GM18526 (cell line): Measurements from ENCODE around the gene SOX15.

Source experiments
- POLR2A ChIP-seq: IDR thresholded peaks from 3 replicates; pipeline ENCODE4 v1.6.1; 2011; ENCODE audit not compliant: insufficient read length; ENCODE audit errors: extremely low read depth

SOX15 gene

GRCh38 chr17:7589891-7590691 lies at the start of gene SOX15:
Gene SOX15, minus strand, starts transcription at chr17:7590094. Its CDS starts 418 bp downstream, at chr17:7589676.
- no peak for TF ChIP-seq POLR2A

- no peak for TF ChIP-seq POLR2A
These were observed 46.3 kb upstream of the SOX15 start for GRCh38 chr17:7636163-7636562.

GRCh38 chr17:7634384-7634783 lies 44.5 kb upstream of the SOX15 start:
- no peak for TF ChIP-seq POLR2A

DNA sequence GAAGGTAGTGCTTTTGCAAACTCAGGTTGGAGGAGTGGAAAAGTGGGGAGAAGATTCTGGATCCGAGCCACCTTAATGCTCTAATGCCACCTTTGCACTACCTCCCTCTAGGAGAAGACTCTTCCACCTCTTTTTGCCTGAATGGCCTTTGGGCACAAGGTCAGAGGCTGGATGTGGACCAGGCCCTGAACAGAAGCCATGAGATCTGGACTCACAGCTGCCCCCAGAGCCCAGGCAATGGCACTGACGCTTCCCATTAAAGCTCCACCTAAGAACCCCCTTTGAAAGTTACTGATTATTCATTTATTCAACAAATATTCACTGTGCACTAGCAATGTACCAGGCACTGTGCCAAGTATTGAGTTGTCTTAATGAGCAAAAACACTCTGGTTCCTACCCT lies 43.2 kb upstream of the SOX15 start:
- no peak for TF ChIP-seq POLR2A

DNA sequence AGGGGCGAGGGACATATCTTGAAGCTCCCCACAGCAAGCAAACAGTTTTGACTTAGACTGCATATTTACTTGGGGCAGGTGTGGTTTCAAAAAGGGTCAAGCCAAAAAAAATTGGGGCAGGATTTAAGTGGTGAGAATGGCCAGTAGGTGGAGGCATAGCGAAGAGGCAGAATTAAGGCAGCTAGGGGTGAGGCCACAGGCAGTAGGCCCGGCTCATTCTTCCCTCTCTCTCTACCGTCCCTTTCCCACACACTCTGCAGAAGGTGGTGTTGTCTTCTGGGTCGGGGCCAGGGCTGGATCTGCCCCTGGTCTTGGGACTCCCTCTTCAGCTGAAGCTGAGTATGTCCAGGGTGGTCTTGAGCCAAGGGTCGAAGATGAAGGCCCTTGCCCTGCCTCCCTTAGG lies 42.6 kb upstream of the SOX15 start:
- no peak for TF ChIP-seq POLR2A

GRCh38 chr17:7631398-7632380 lies 41.8 kb upstream of the SOX15 start:
- TF ChIP-seq POLR2A: no peak

GRCh38 chr17:7629939-7630571 lies 40.2 kb upstream of the SOX15 start, which contains the start of gene SHBG:
Gene SHBG, plus strand, starts transcription at chr17:7630135. Its CDS starts 38 bp downstream, at chr17:7630173.
- no peak for TF ChIP-seq POLR2A

GRCh38 chr17:7627250-7628121 lies 37.6 kb upstream of the SOX15 start, which contains the start of gene SAT2:
Gene SAT2, minus strand, starts transcription at chr17:7627821. Its CDS starts 186 bp downstream, at chr17:7627635.
- TF ChIP-seq POLR2A: peak; percentile 71

GRCh38 chr17:7626956-7627249 lies 37.0 kb upstream of the SOX15 start:
- no peak for TF ChIP-seq POLR2A

GRCh38 chr17:7626307-7626706 lies 36.4 kb upstream of the SOX15 start:
- no peak for TF ChIP-seq POLR2A

DNA sequence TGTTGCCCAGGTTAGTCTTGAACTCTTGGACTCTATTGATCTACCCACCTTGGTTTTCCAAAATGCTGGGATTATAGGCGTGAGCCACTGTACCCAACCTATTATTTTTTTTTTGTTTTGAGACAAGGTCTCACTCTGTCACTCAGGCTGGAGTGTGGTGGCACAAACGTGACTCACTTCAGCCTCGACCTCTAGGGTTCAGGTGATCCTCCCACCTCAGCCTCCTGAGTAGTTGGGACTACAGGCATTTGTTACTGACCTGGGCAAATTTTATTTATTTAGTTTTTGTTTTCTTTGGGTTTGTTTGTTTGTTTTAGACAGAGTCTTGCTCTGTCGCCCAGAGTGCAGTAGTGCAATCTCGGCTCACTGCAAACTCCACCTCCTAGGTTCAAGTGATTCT lies 33.8 kb upstream of the SOX15 start:
- no peak for TF ChIP-seq POLR2A

DNA sequence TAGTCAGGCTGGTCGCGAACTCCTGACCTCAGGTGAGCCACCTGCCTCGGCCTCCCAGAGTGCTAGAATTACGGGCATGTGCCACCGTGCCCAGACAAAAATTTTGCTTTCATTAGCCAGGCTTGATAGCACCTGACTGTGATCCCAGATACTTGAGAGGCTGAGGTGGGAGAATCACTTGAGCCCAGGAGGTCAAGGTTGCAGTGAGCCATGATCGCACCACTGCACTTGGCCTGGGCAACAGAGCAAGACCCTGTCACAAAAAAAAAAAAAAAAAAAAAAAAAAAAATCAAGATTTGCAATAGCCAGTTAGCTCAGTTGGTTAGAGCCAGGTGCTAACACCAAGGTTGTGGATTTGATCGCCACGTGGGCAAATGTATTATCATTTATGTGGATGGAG lies 30.9 kb upstream of the SOX15 start:
- TF ChIP-seq POLR2A: no peak

- no peak for TF ChIP-seq POLR2A
These were observed 28.7 kb upstream of the SOX15 start for GRCh38 chr17:7618608-7619007.

GRCh38 chr17:7615265-7615747 lies 25.4 kb upstream of the SOX15 start:
- peak; percentile 19 for TF ChIP-seq POLR2A
